Panc1 (cell line): ENCODE data around the gene EIF4E2.

Source experiments
- CTCF ChIP-seq: fragments of 450-650 bp; IDR thresholded peaks from 2 replicates; pipeline ENCODE4 v1.5.1; 2017; ENCODE audit warnings: mild to moderate bottlenecking
- POLR2AphosphoS5 ChIP-seq: IDR thresholded peaks from 2 replicates; pipeline ENCODE4 v1.6.1; 2012; ENCODE audit warnings: mild to moderate bottlenecking, low read depth, low read length, moderate library complexity
- SIN3A ChIP-seq: IDR thresholded peaks from 2 replicates; pipeline ENCODE4 v1.6.1; 2012; ENCODE audit warnings: low read depth, mild to moderate bottlenecking, low read length, moderate library complexity, borderline replicate concordance; ENCODE audit not compliant: insufficient read depth
- TCF7L2 ChIP-seq: IDR thresholded peaks from 2 replicates; pipeline ENCODE4 v1.6.1; 2011; ENCODE audit warnings: mild to moderate bottlenecking, low read depth, low read length, inconsistent platforms

GRCh38 chr2:232544674-232545073 lies 5.8 kb upstream of the EIF4E2 start:
- TF ChIP-seq CTCF, result no peak
- TF ChIP-seq TCF7L2, result no peak
- no peak for TF ChIP-seq SIN3A
- no peak for TF ChIP-seq POLR2AphosphoS5
